OCI-LY7 (cell line): Measurements from ENCODE around the gene CRYBA1.

Experiments used
- EZH2phosphoT487 ChIP-seq: fragments of 200-600 bp; sonication (generic); IDR thresholded peaks from 2 replicates; pipeline ENCODE4 v1.6.1; 2018; ENCODE audit warnings: low read depth, borderline replicate concordance, mild to moderate bottlenecking, mixed run types, antibody characterized with exemption, low read length, moderate library complexity, mixed read lengths
- TF ChIP-seq, protein P1 (sequence below): fragments of 200-600 bp; sonication (generic); conservative IDR thresholded peaks from 2 replicates; pipeline ENCODE4 v1.5.1; 2014; ENCODE audit warnings: mild to moderate bottlenecking, antibody characterized with exemption, low read length, moderate library complexity, mixed read lengths

DNA sequence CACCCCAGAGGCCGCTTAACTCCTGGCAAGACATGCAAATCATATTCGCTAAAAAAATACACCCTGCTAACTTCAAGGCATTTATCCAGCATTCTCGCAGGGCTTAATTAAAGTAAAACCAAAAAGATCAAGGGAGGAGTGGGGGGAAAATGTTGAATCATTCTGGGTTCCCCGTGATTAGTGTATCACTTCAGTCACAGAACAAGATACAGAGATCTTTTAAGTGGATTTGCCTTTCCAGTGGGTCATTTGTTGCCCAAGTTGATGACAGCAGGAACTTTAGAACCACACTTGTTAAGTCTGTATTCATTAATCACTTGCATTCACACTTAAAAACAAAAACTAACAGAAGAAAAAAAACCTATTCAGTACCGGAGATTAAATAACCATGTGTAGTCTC, 17.3 kb downstream of the CRYBA1 start:
- TF ChIP-seq, protein P1, sequence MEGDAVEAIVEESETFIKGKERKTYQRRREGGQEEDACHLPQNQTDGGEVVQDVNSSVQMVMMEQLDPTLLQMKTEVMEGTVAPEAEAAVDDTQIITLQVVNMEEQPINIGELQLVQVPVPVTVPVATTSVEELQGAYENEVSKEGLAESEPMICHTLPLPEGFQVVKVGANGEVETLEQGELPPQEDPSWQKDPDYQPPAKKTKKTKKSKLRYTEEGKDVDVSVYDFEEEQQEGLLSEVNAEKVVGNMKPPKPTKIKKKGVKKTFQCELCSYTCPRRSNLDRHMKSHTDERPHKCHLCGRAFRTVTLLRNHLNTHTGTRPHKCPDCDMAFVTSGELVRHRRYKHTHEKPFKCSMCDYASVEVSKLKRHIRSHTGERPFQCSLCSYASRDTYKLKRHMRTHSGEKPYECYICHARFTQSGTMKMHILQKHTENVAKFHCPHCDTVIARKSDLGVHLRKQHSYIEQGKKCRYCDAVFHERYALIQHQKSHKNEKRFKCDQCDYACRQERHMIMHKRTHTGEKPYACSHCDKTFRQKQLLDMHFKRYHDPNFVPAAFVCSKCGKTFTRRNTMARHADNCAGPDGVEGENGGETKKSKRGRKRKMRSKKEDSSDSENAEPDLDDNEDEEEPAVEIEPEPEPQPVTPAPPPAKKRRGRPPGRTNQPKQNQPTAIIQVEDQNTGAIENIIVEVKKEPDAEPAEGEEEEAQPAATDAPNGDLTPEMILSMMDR = no peak
- no peak for TF ChIP-seq EZH2phosphoT487
